Vagina (tissue), 2 donors: ENCODE results near the gene NCOA4. TPM values are rescaled to one million over a fixed set of nuclear protein-coding genes. Genes with fewer than 3 reads are reported as not detected.

Source experiments
- DNase-seq, 2 donors: peaks; one replicate each; pipeline ENCODE4 v3.0.0-alpha.2; 2017; ENCODE audit errors: extremely low spot score in 2 of 2
- H3K27ac ChIP-seq: fragments of 200-600 bp; sonication (generic); one replicate; pipeline ENCODE4 v1.5.1; 2019
- H3K27me3 ChIP-seq: fragments of 200-600 bp; sonication (generic); one replicate; pipeline ENCODE4 v1.5.1; 2019
- H3K36me3 ChIP-seq, 2 donors: fragments of 200-600 bp; sonication (generic); one replicate each; pipeline ENCODE4 v1.5.1; 2017 to 2019
- H3K4me1 ChIP-seq: fragments of 200-600 bp; sonication (generic); one replicate; pipeline ENCODE4 v1.5.1; 2019
- H3K4me3 ChIP-seq, 2 donors: fragments of 200-600 bp; sonication (generic); 1 replicate in 1 of 2; 2 replicates in 1 of 2; pipeline ENCODE4 v1.5.1; 2016 to 2019
- H3K9me3 ChIP-seq: fragments of 200-600 bp; sonication (generic); one replicate; pipeline ENCODE4 v1.5.1; 2019
- POLR2A ChIP-seq, 2 donors: fragments of 450-650 bp; IDR thresholded peaks; one replicate each; pipeline ENCODE4 v1.6.1; 2017; ENCODE audit warnings: antibody characterized with exemption in 2 of 2, mild to moderate bottlenecking in 2 of 2, moderate library complexity in 2 of 2
- POLR2AphosphoS5 ChIP-seq, 2 donors: sonication (generic); formaldehyde crosslinking; IDR thresholded peaks; one replicate each; pipeline ENCODE4 v1.9.0; 2017; ENCODE audit warnings: antibody characterized with exemption in 2 of 2, mild to moderate bottlenecking in 2 of 2, low read depth in 1 of 2; ENCODE audit not compliant: insufficient read depth in 1 of 2
- intact Hi-C: fragments of 100-400 bp; cut with DNase I; formaldehyde crosslinking; loops from one replicate; pipeline ENCODE4 v1.15.1; 2023
- total RNA-seq: library from RNA; depleted of rRNA; stranded (reverse); fragments of >200 nt; gene quantifications from one replicate; pipeline ENCODE4 v1.2.3, GENCODE V29; 2016
- TF ChIP-seq, protein P1 (sequence below), 3 experiments: fragments of 450-650 bp in 2 of 3; fragments of 200-600 bp in 1 of 3; sonication (generic) in 1 of 3; IDR thresholded peaks; one replicate each; pipeline ENCODE4 v1.5.1; 2017 to 2019; ENCODE audit warnings: antibody characterized with exemption in 3 of 3, mild to moderate bottlenecking in 2 of 3, moderate library complexity in 2 of 3

The NCOA4 gene
- total RNA-seq, 1 donor from 2014 or later = 110 TPM

GRCh38 chr10:46019177-46019528 lies 11.3 kb downstream of the NCOA4 start:
- H3K27me3 ChIP-seq = no peaks in the 10 kb centered on the region
- TF ChIP-seq, protein P1, sequence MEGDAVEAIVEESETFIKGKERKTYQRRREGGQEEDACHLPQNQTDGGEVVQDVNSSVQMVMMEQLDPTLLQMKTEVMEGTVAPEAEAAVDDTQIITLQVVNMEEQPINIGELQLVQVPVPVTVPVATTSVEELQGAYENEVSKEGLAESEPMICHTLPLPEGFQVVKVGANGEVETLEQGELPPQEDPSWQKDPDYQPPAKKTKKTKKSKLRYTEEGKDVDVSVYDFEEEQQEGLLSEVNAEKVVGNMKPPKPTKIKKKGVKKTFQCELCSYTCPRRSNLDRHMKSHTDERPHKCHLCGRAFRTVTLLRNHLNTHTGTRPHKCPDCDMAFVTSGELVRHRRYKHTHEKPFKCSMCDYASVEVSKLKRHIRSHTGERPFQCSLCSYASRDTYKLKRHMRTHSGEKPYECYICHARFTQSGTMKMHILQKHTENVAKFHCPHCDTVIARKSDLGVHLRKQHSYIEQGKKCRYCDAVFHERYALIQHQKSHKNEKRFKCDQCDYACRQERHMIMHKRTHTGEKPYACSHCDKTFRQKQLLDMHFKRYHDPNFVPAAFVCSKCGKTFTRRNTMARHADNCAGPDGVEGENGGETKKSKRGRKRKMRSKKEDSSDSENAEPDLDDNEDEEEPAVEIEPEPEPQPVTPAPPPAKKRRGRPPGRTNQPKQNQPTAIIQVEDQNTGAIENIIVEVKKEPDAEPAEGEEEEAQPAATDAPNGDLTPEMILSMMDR (IDR thresholded peaks at IDR 0.05) = no peak
- TF ChIP-seq POLR2AphosphoS5 (IDR thresholded peaks at IDR 0.05; ENCODE audit: insufficient read depth in 1 of 2, low read depth in 1 of 2) (no peak), POLR2A (IDR thresholded peaks at IDR 0.05) (no peak)
- peaks cover 64% of the 10 kb centered on the region for H3K4me1 ChIP-seq
- peaks cover 0 to 24% of the 10 kb centered on the region in 2 donors for H3K36me3 ChIP-seq
- no peak overlapping the region for H3K4me3 ChIP-seq
- no peak for DNase-seq
- intact Hi-C loops = no loop called here
- no peaks in the 10 kb centered on the region for H3K9me3 ChIP-seq
- no peak overlapping the region for H3K27ac ChIP-seq

- Histone ChIP-seq H3K36me3 (peaks cover 1 to 30% of the 10 kb centered on the region in 2 donors), H3K27ac (no peak overlapping the region), H3K9me3 (no peaks in the 10 kb centered on the region), H3K4me3 (no peak overlapping the region), H3K4me1 (peaks cover 59% of the 10 kb centered on the region), H3K27me3 (no peaks in the 10 kb centered on the region)
- DNase-seq = no peak
- TF ChIP-seq, protein P1 (IDR thresholded peaks at IDR 0.05) = no peak
- no peak for TF ChIP-seq POLR2A (IDR thresholded peaks at IDR 0.05)
- TF ChIP-seq POLR2AphosphoS5 (IDR thresholded peaks at IDR 0.05; ENCODE audit: insufficient read depth in 1 of 2, low read depth in 1 of 2) = no peak
- intact Hi-C loops = no loop called here
These were observed 11.8 kb downstream of the NCOA4 start for GRCh38 chr10:46018453-46019176.

- Histone ChIP-seq H3K27me3 (no peaks in the 10 kb centered on the region), H3K9me3 (no peaks in the 10 kb centered on the region), H3K36me3 (peaks cover 6 to 39% of the 10 kb centered on the region in 2 donors), H3K4me1 (peaks cover 56% of the 10 kb centered on the region), H3K27ac (no peak overlapping the region), H3K4me3 (no peak overlapping the region)
- TF ChIP-seq POLR2AphosphoS5 (IDR thresholded peaks at IDR 0.05; ENCODE audit: insufficient read depth in 1 of 2, low read depth in 1 of 2) (no peak), POLR2A (IDR thresholded peaks at IDR 0.05) (no peak)
- TF ChIP-seq, protein P1 (IDR thresholded peaks at IDR 0.05) = no peak
- DNase-seq = no peak
- intact Hi-C loops = no loop called here
These were observed 12.7 kb downstream of the NCOA4 start for GRCh38 chr10:46017733-46018132.

- Histone ChIP-seq H3K27me3 (no peaks in the 10 kb centered on the region), H3K9me3 (no peaks in the 10 kb centered on the region), H3K4me1 (peaks cover 46% of the 10 kb centered on the region), H3K4me3 (no peak overlapping the region), H3K27ac (no peak overlapping the region), H3K36me3 (peaks cover 6 to 44% of the 10 kb centered on the region in 2 donors)
- intact Hi-C loops = no loop called here
- no peak for DNase-seq
- TF ChIP-seq POLR2A (IDR thresholded peaks at IDR 0.05) = no peak
- TF ChIP-seq, protein P1 (IDR thresholded peaks at IDR 0.05) = no peak
- no peak for TF ChIP-seq POLR2AphosphoS5 (IDR thresholded peaks at IDR 0.05; ENCODE audit: insufficient read depth in 1 of 2, low read depth in 1 of 2)
These were observed 13.6 kb downstream of the NCOA4 start for GRCh38 chr10:46016811-46017210.

GRCh38 chr10:46016190-46016589 lies 14.2 kb downstream of the NCOA4 start:
- Histone ChIP-seq H3K4me1 (peaks cover 40% of the 10 kb centered on the region), H3K9me3 (no peaks in the 10 kb centered on the region), H3K4me3 (no peak overlapping the region), H3K27ac (no peak overlapping the region), H3K36me3 (peaks cover 6 to 45% of the 10 kb centered on the region in 2 donors), H3K27me3 (no peaks in the 10 kb centered on the region)
- intact Hi-C loops = no loop called here
- DNase-seq = no peak
- TF ChIP-seq, protein P1 (IDR thresholded peaks at IDR 0.05) = no peak
- TF ChIP-seq POLR2A (IDR thresholded peaks at IDR 0.05) (no peak), POLR2AphosphoS5 (IDR thresholded peaks at IDR 0.05; ENCODE audit: insufficient read depth in 1 of 2, low read depth in 1 of 2) (no peak)
